K562 (cell line): ENCODE results near the gene CALHM3. TPM values are rescaled to one million over a fixed set of nuclear protein-coding genes. Genes with fewer than 3 reads are reported as not detected.

Source experiments
- ATAC-seq: fragments of 200-7000 bp; cut with Tn5 transposase; 3 replicates; pipeline ENCODE4 v1.9.1; 2020; ENCODE audit warnings: moderate library complexity
- BruUV-seq: library from RNA; stranded (reverse); fragments of 400-500 nt; replicated peaks from 2 replicates; lab custom pipeline; 2021; lab: Mats Ljungman, UMichigan
- CTCF ChIA-PET: fragments of 300-600 bp; formaldehyde crosslinking; extraction: SDS; loops from one replicate; lab custom pipeline; 2021; ENCODE audit warnings: low intra/inter-chr PET ratio; lab: Yijun Ruan, JAX
- POLR2A ChIA-PET: fragments of 300-600, 350-650 bp; sonication (Branson Sonifier 250); formaldehyde crosslinking; extraction: SDS; loops from one replicate; lab custom pipeline; 2021; ENCODE audit warnings: antibody characterized with exemption, inconsistent platforms; lab: Yijun Ruan, JAX
- DNase-seq, 4 experiments: peaks; one replicate each; pipeline versions ENCODE4 v3.0.0 to v3.0.0-alpha.2; 2011 to 2018; ENCODE audit warnings: low spot score in 3 of 4, mixed read lengths in 3 of 4; ENCODE audit errors: extremely low read depth in 1 of 4
- FAIRE-seq: peaks from 2 replicates; lab custom pipeline; 2011; peaks lifted over from hg19 to GRCh38; lab: Jason Lieb, UNC
- H2AFZ ChIP-seq: 2 replicates; pipeline ENCODE4 v1.6.0; 2011; ENCODE audit warnings: low read depth, low read length, control low read depth, inconsistent platforms
- H3K27ac ChIP-seq: fragments of 200-600 bp; 3 replicates; pipeline ENCODE4 v1.8.0; 2011; ENCODE audit warnings: low read depth, mild to moderate bottlenecking, control low read depth, inconsistent platforms, low read length, moderate library complexity, mixed read lengths; ENCODE audit errors: extremely low read depth
- H3K27me3 ChIP-seq, 2 experiments: fragments of 300-600 bp in 1 of 2; 2 replicates in 1 of 2; 3 replicates in 1 of 2; pipeline versions ENCODE4 v1.6.0 to v1.8.0; 2011; ENCODE audit warnings: inconsistent platforms in 2 of 2, low read length in 2 of 2, mild to moderate bottlenecking in 1 of 2, mixed read lengths in 1 of 2, moderate library complexity in 1 of 2; ENCODE audit not compliant: control insufficient read depth in 2 of 2, insufficient read depth in 2 of 2
- H3K36me3 ChIP-seq: fragments of 300-600 bp; 3 replicates; pipeline ENCODE4 v1.8.0; 2011; ENCODE audit warnings: mild to moderate bottlenecking, low read length, inconsistent platforms; ENCODE audit not compliant: control insufficient read depth, insufficient read depth
- H3K4me1 ChIP-seq, 2 experiments: fragments of 200-600 bp in 1 of 2; replicated peaks in 1 of 2; 2 replicates in 1 of 2; 3 replicates in 1 of 2; pipeline versions ENCODE4 v1.5.1 to v1.8.0; 2011; ENCODE audit warnings: inconsistent platforms in 2 of 2, low read length in 2 of 2, mild to moderate bottlenecking in 1 of 2, mixed read lengths in 1 of 2, moderate library complexity in 1 of 2; ENCODE audit not compliant: control insufficient read depth in 2 of 2, insufficient read depth in 2 of 2
- H3K4me2 ChIP-seq: 2 replicates; pipeline ENCODE4 v1.6.1; 2011; ENCODE audit warnings: low read length, control low read depth, inconsistent platforms, mixed read lengths; ENCODE audit not compliant: insufficient read depth
- H3K4me3 ChIP-seq: fragments of 200-600 bp; sonication (generic), shearing (Covaris generic); 2 replicates; pipeline ENCODE4 v1.5.1; 2016; ENCODE audit warnings: control low read depth, inconsistent platforms
- H3K79me2 ChIP-seq: fragments of 200-600 bp; 3 replicates; pipeline ENCODE4 v1.8.0; 2011; ENCODE audit warnings: low read length, inconsistent platforms; ENCODE audit not compliant: control insufficient read depth, insufficient read depth
- H3K9ac ChIP-seq, 2 experiments: 2 replicates each; pipeline versions ENCODE4 v1.6.0 to v1.6.1; 2011; ENCODE audit warnings: low read depth in 2 of 2, low read length in 2 of 2, control low read depth in 1 of 2, inconsistent platforms in 1 of 2, mild to moderate bottlenecking in 1 of 2, mixed read lengths in 1 of 2; ENCODE audit not compliant: insufficient read depth in 1 of 2
- H3K9me1 ChIP-seq: one replicate; pipeline ENCODE4 v1.6.0; 2011; ENCODE audit warnings: inconsistent platforms, mild to moderate bottlenecking, low read length, moderate library complexity; ENCODE audit not compliant: control insufficient read depth, insufficient read depth
- H3K9me3 ChIP-seq: replicated peaks from 2 replicates; pipeline ENCODE4 v1.5.1; 2011; ENCODE audit warnings: low read depth, low read length, inconsistent platforms; ENCODE audit not compliant: control insufficient read depth, insufficient read depth
- H4K20me1 ChIP-seq: replicated peaks from 2 replicates; pipeline ENCODE4 v1.6.1; 2011; ENCODE audit warnings: low read length, inconsistent platforms, mixed read lengths; ENCODE audit not compliant: control insufficient read depth, insufficient read depth
- PML ChIP-seq: IDR thresholded peaks from 2 replicates; pipeline ENCODE4 v1.6.1; 2012; ENCODE audit warnings: low read length, inconsistent platforms
- SMARCA5 ChIP-seq: fragments of 450-650 bp; IDR thresholded peaks from 2 replicates; pipeline ENCODE4 v1.6.1; 2016
- WGBS: fragments of 100-300 bp; shearing (Covaris generic); methylation state at CpG from one replicate; pipeline ENCODE4 v1.1.6; 2016; ENCODE audit warnings: low coverage, mixed read lengths; ENCODE audit not compliant: insufficient coverage; ENCODE audit errors: missing lambda C conversion rate; 5-methylcytosine and 5-hydroxymethylcytosine counted together
- in situ Hi-C: fragments of 300-500 bp; cut with MboI; formaldehyde crosslinking; loops from 4 replicates; pipeline ENCODE4 v1.15.0; 2018; ENCODE audit warnings: inconsistent platforms, mixed read lengths
- intact Hi-C: fragments of 100-400 bp; cut with micrococcal nuclease; formaldehyde crosslinking; loops from 2 replicates; pipeline ENCODE4 v1.14.2; 2022
- polyA plus RNA-seq, 8 experiments: library from polyadenylated mRNA; depleted of rRNA in 4 of 8; stranded (reverse) in 5 of 8; unstranded in 3 of 8; fragments of >200 nt; fragmentation: Nextera tagmentation in 2 of 8; fragmentation: Illumina TruSeq in 1 of 8; extraction: Ambion mirVana in 2 of 8; extraction: Trizol in 1 of 8; gene quantifications; 2 replicates each; pipeline versions ENCODE4 v1.2.1 to v1.2.3, GENCODE V29; 2011 to 2014; ENCODE audit warnings: inconsistent platforms in 1 of 8, missing spikeins in 1 of 8
- total RNA-seq, 7 experiments: library from RNA; depleted of rRNA in 6 of 7; stranded (reverse); fragments of >200 nt in 6 of 7; fragmentation: Illumina TruSeq in 2 of 7; extraction: Trizol in 2 of 7; gene quantifications; 2 replicates each; pipeline versions ENCODE4 v1.2.1 to v1.2.3, GENCODE V29; 2011 to 2021; ENCODE audit warnings: low replicate concordance in 1 of 7
- TF ChIP-seq, protein P1 (sequence below): sonication (generic); formaldehyde crosslinking; IDR thresholded peaks from 2 replicates; pipeline ENCODE4 v1.8.1; 2023; ENCODE audit warnings: mild to moderate bottlenecking, missing genetic modification reagents
- TF ChIP-seq, protein P2 (sequence below): fragments of 250-450 bp; sonication (Bioruptor Pico); IDR thresholded peaks from 2 replicates; pipeline ENCODE4 v1.8.0; 2021; ENCODE audit warnings: borderline replicate concordance, mild to moderate bottlenecking, moderate library complexity; ENCODE audit not compliant: poor library complexity, severe bottlenecking

The CALHM3 gene
- total and polyA plus RNA-seq, 9 of the 15 experiments (the other 6 are each of a cell fraction or from before 2014, with no cell fraction given) = not detected

DNA sequence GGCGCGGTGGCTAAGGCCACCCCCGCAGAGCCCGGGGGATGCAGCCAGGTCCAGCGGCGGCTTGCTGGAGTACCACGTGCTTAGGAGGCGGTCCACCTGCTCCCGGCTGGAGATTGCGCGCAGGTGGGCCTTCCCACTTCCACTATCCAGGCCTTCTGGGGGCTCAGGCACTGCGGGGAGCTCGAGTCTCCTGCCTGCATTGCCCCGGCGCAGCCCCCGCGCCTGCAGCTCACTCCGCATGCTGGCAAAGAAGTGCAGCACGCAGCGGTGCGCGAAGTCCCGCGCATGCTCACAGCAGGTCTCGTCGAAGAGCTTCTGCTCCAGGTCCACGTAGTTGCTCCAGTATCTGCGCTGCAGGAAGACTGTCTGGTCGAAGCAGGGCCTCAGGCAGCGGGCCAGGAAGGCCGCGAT lies 5.8 kb downstream of the CALHM3 start:
- no peaks in the 10 kb centered on the region for H3K79me2 ChIP-seq
- BruUV-seq = no TSS peak
- no peaks in the 10 kb centered on the region for H3K9me1 ChIP-seq
- ChIA-PET CTCF (no interaction called here), POLR2A (interaction anchor here (0.6 kb wide), 1 partner anchor 122 kb away, joined by 3 read pairs; the partner anchor contains the start of gene PCGF6)
- WGBS = 74% methylated on average over 20 of the region's 32 CpGs
- no peak for ATAC-seq
- H3K27me3 ChIP-seq = peaks cover 0 to 10% of the 10 kb centered on the region in 2 experiments; a peak in 1 of 5 replicates
- H3K4me2 ChIP-seq = no peak overlapping the region
- intact Hi-C loops (no loop called here), in situ Hi-C loops (no loop called here)
- no peak for TF ChIP-seq PML
- TF ChIP-seq, protein P1, sequence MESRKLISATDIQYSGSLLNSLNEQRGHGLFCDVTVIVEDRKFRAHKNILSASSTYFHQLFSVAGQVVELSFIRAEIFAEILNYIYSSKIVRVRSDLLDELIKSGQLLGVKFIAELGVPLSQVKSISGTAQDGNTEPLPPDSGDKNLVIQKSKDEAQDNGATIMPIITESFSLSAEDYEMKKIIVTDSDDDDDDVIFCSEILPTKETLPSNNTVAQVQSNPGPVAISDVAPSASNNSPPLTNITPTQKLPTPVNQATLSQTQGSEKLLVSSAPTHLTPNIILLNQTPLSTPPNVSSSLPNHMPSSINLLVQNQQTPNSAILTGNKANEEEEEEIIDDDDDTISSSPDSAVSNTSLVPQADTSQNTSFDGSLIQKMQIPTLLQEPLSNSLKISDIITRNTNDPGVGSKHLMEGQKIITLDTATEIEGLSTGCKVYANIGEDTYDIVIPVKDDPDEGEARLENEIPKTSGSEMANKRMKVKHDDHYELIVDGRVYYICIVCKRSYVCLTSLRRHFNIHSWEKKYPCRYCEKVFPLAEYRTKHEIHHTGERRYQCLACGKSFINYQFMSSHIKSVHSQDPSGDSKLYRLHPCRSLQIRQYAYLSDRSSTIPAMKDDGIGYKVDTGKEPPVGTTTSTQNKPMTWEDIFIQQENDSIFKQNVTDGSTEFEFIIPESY (CRISPR knock-in tag) = peak; percentile 45; the same call in 1 of the 2 replicates
- H3K9me3 ChIP-seq = no peaks in the 10 kb centered on the region
- no peak for FAIRE-seq
- H2AFZ ChIP-seq = no peak overlapping the region
- H3K9ac ChIP-seq = peak overlapping the region in 1 of 2 experiments; percentile 35; a peak in 1 of 4 replicates
- no peak overlapping the region for H3K4me3 ChIP-seq
- H3K4me1 ChIP-seq = peaks cover 10 to 12% of the 10 kb centered on the region in 2 experiments; a peak in 3 of 5 replicates
- H3K27ac ChIP-seq = no peak overlapping the region
- H3K36me3 ChIP-seq = no peaks in the 10 kb centered on the region
- no peak for DNase-seq
- no peaks in the 10 kb centered on the region; the same call in 1 of the 2 replicates for H4K20me1 ChIP-seq

DNA sequence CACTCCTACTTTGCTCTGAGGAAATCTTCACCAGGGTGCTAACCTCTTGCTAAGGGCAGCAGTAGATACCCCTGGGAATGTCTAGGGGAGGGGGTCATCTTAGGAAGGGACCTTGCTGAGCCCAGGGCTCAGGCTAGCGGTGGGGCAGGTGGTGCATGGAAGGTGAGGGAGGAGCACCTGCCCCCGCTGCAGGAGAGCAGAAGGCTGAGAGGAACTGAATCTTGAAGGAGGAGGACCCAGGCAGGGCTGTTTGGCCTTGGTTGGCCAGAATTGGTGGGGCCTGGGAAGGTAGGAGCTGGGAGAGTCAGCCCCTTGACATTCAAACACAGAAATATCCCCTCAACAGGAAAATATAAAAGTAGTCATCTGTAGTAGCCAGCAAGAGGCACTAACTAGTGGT lies 7.0 kb downstream of the CALHM3 start:
- in situ Hi-C loops = no loop called here
- H3K27ac ChIP-seq = no peak overlapping the region
- no peak overlapping the region for H3K4me3 ChIP-seq
- H3K27me3 ChIP-seq = peaks cover 0 to 10% of the 10 kb centered on the region in 2 experiments; a peak in 1 of 5 replicates
- no peak overlapping the region for H2AFZ ChIP-seq
- WGBS = 73% methylated on average over 2 of the region's 2 CpGs
- no peaks in the 10 kb centered on the region for H3K9me3 ChIP-seq
- ChIA-PET POLR2A (no interaction called here), CTCF (no interaction called here)
- H3K36me3 ChIP-seq = no peaks in the 10 kb centered on the region
- no peaks in the 10 kb centered on the region for H3K79me2 ChIP-seq
- TF ChIP-seq, protein P2, sequence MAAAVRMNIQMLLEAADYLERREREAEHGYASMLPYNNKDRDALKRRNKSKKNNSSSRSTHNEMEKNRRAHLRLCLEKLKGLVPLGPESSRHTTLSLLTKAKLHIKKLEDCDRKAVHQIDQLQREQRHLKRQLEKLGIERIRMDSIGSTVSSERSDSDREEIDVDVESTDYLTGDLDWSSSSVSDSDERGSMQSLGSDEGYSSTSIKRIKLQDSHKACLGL (CRISPR knock-in tag) = no peak
- TF ChIP-seq SMARCA5 = no peak
- H4K20me1 ChIP-seq = no peaks in the 10 kb centered on the region; the same call in 1 of the 2 replicates
- DNase-seq (no peak), ATAC-seq (no peak), FAIRE-seq (no peak)
- peaks cover 10 to 12% of the 10 kb centered on the region in 2 experiments; a peak in 3 of 5 replicates for H3K4me1 ChIP-seq
- BruUV-seq = no TSS peak
- no peaks in the 10 kb centered on the region for H3K9me1 ChIP-seq
- no peak overlapping the region for H3K4me2 ChIP-seq
- intact Hi-C loops = no loop called here
- peak overlapping the region in 1 of 2 experiments; percentile 70; a peak in 2 of 4 replicates for H3K9ac ChIP-seq
